AG04450 (cell line): ENCODE measurements around the gene TRIM72. TPM values are rescaled to one million over a fixed set of nuclear protein-coding genes. Genes with fewer than 3 reads are reported as not detected.

Experiments
- CTCF ChIA-PET: fragments of 300-600, 350-600 bp; formaldehyde crosslinking; extraction: SDS; loops from one replicate; lab custom pipeline; 2022; ENCODE audit warnings: antibody characterized with exemption, inconsistent platforms; lab: Charles Lee
- POLR2A ChIA-PET: fragments of 350-600 bp; formaldehyde crosslinking; extraction: SDS; loops from one replicate; lab custom pipeline; 2021; ENCODE audit warnings: antibody characterized with exemption, inconsistent platforms; lab: Yijun Ruan, JAX
- DNase-seq: peaks from one replicate; pipeline ENCODE4 v3.0.0-alpha.2; 2011; ENCODE audit warnings: low read depth, low spot score
- H3K27ac ChIP-seq: one replicate; pipeline ENCODE4 v1.5.1; 2012; ENCODE audit warnings: low read depth, low read length, control low read depth
- H3K27me3 ChIP-seq: one replicate; pipeline ENCODE4 v1.6.0; 2012; ENCODE audit warnings: low read length; ENCODE audit not compliant: control insufficient read depth, insufficient read depth
- H3K4me3 ChIP-seq: 2 replicates; pipeline ENCODE4 v1.5.1; 2011; ENCODE audit warnings: mild to moderate bottlenecking, low read depth, low read length, control low read depth
- H3K9me3 ChIP-seq: 2 replicates; pipeline ENCODE4 v1.5.1; 2012; ENCODE audit warnings: low read length; ENCODE audit not compliant: control insufficient read depth, insufficient read depth
- CTCF ChIP-seq: IDR thresholded peaks from 2 replicates; pipeline ENCODE4 v1.5.1; 2011; ENCODE audit warnings: low read depth, low read length, control low read depth, inconsistent platforms
- polyA plus RNA-seq: library from polyadenylated mRNA; depleted of rRNA; stranded (reverse); fragments of >200 nt; gene quantifications from 2 replicates; pipeline ENCODE4 v1.2.3, GENCODE V29; 2011

Gene TRIM72
- polyA plus RNA-seq, 1 experiment, result not detected

- TF ChIP-seq CTCF, result no peak
- ChIA-PET CTCF (interaction anchor here (0.6 to 1.0 kb wide), 3 partner anchors 45 to 264 kb away, joined by 3 read pairs; no protein-coding TSS in a partner anchor), POLR2A (interaction anchor here (0.6 to 1.1 kb wide), 3 partner anchors 11 to 518 kb away, joined by 3 to 4 read pairs (median 3); no protein-coding TSS in a partner anchor)
- no peaks in the 10 kb centered on the region for H3K9me3 ChIP-seq
- no peaks in the 10 kb centered on the region for H3K27me3 ChIP-seq
- H3K4me3 ChIP-seq, result no peak overlapping the region
- H3K27ac ChIP-seq, result no peak overlapping the region
- DNase-seq, result no peak
These were observed 26.8 kb upstream of the TRIM72 start for GRCh38 chr16:31186930-31187807.

- ChIA-PET CTCF (interaction anchor here (0.6 to 1.0 kb wide), 3 partner anchors 46 to 264 kb away, joined by 3 read pairs; no protein-coding TSS in a partner anchor), POLR2A (interaction anchor here (1.1 kb wide), 1 partner anchor 10 kb away, joined by 4 read pairs; no protein-coding TSS in a partner anchor)
- Histone ChIP-seq H3K27me3 (no peaks in the 10 kb centered on the region), H3K4me3 (no peak overlapping the region), H3K27ac (no peak overlapping the region), H3K9me3 (no peaks in the 10 kb centered on the region)
- DNase-seq, result no peak
- no peak for TF ChIP-seq CTCF
These were observed 26.1 kb upstream of the TRIM72 start for GRCh38 chr16:31187808-31188189.

- no peak for TF ChIP-seq CTCF
- ChIA-PET POLR2A (interaction anchor here (1.3 to 2.1 kb wide), 2 partner anchors 9 to 10 kb away, joined by 3 to 11 read pairs; partner anchors contain the start of gene FUS), CTCF (interaction anchor here (1.2 to 1.7 kb wide), 2 partner anchors 47 to 270 kb away, joined by 3 to 4 read pairs; no protein-coding TSS in a partner anchor)
- DNase-seq, result no peak
- Histone ChIP-seq H3K4me3 (no peak overlapping the region), H3K27ac (no peak overlapping the region), H3K27me3 (no peaks in the 10 kb centered on the region), H3K9me3 (no peaks in the 10 kb centered on the region)
These were observed 25.2 kb upstream of the TRIM72 start for GRCh38 chr16:31188450-31189411.

- H3K27me3 ChIP-seq, result no peaks in the 10 kb centered on the region
- POLR2A ChIA-PET, result interaction anchor here (1.3 to 2.1 kb wide), 2 partner anchors 9 to 10 kb away, joined by 3 to 11 read pairs; partner anchors contain the start of gene FUS
- H3K4me3 ChIP-seq, result no peak overlapping the region
- no peak for DNase-seq
- no peak for TF ChIP-seq CTCF
- H3K27ac ChIP-seq, result no peak overlapping the region
- CTCF ChIA-PET, result interaction anchor here (1.2 to 1.7 kb wide), 2 partner anchors 47 to 269 kb away, joined by 3 to 4 read pairs; no protein-coding TSS in a partner anchor
- no peaks in the 10 kb centered on the region for H3K9me3 ChIP-seq
These were observed 24.5 kb upstream of the TRIM72 start for GRCh38 chr16:31189412-31189778.
